GM23248 (cell line): ENCODE data around the gene EFEMP2. TPM values are rescaled to one million over a fixed set of nuclear protein-coding genes. Genes with fewer than 3 reads are reported as not detected.
"Not testable (repeated sequence)": the region's sequence is repeated elsewhere in the genome, so short reads cannot be mapped to it uniquely, and the experiment has no call there.

ENCODE experiments used
- DNase-seq: peaks from one replicate; pipeline ENCODE4 v3.0.0-alpha.2; 2015
- H2AFZ ChIP-seq: fragments of 200-600 bp; sonication (generic); 2 replicates; pipeline ENCODE4 v1.6.1; 2016; ENCODE audit warnings: antibody characterized with exemption
- H3F3A ChIP-seq: fragments of 200-600 bp; sonication (generic); 2 replicates; pipeline ENCODE4 v1.6.1; 2016; ENCODE audit warnings: mild to moderate bottlenecking, antibody characterized with exemption, mixed run types; ENCODE audit not compliant: insufficient read depth
- H3K27ac ChIP-seq: fragments of 200-600 bp; sonication (generic); 2 replicates; pipeline ENCODE4 v1.5.1; 2016; ENCODE audit warnings: mild to moderate bottlenecking
- H3K27me3 ChIP-seq: fragments of 200-600 bp; sonication (generic); replicated peaks from 2 replicates; pipeline ENCODE4 v1.6.1; 2016; ENCODE audit warnings: mild to moderate bottlenecking; ENCODE audit not compliant: insufficient read depth
- H3K36me3 ChIP-seq: fragments of 200-600 bp; sonication (generic); 2 replicates; pipeline ENCODE4 v1.6.1; 2016; ENCODE audit warnings: low read depth, mild to moderate bottlenecking
- H3K4me1 ChIP-seq: fragments of 200-600 bp; sonication (generic); 2 replicates; pipeline ENCODE4 v1.6.1; 2016; ENCODE audit warnings: mild to moderate bottlenecking; ENCODE audit not compliant: insufficient read depth
- H3K4me2 ChIP-seq: fragments of 200-600 bp; sonication (generic); one replicate; pipeline ENCODE4 v1.6.1; 2016; ENCODE audit warnings: mild to moderate bottlenecking; ENCODE audit not compliant: unreplicated experiment
- H3K4me3 ChIP-seq: fragments of 200-600 bp; sonication (generic); 2 replicates; pipeline ENCODE4 v1.5.1; 2016; ENCODE audit warnings: mild to moderate bottlenecking
- H3K79me2 ChIP-seq: fragments of 200-600 bp; sonication (generic); 2 replicates; pipeline ENCODE4 v1.6.1; 2016; ENCODE audit warnings: mild to moderate bottlenecking; ENCODE audit not compliant: insufficient read depth
- H3K9ac ChIP-seq: fragments of 200-600 bp; sonication (generic); 2 replicates; pipeline ENCODE4 v1.6.1; 2016; ENCODE audit warnings: mild to moderate bottlenecking
- H3K9me2 ChIP-seq: fragments of 200-600 bp; sonication (generic); 2 replicates; pipeline ENCODE4 v1.6.1; 2016; ENCODE audit warnings: mixed run types, mild to moderate bottlenecking, moderate library complexity; ENCODE audit not compliant: insufficient read depth
- H3K9me3 ChIP-seq: fragments of 200-600 bp; sonication (generic); one replicate; pipeline ENCODE4 v1.6.1; 2017; ENCODE audit warnings: low read depth
- H4K20me1 ChIP-seq: fragments of 200-600 bp; sonication (generic); 2 replicates; pipeline ENCODE4 v1.6.0; 2016; ENCODE audit not compliant: insufficient read depth
- EZH2 ChIP-seq: fragments of 200-600 bp; sonication (generic); IDR thresholded peaks from 2 replicates; pipeline ENCODE4 v1.6.1; 2018; ENCODE audit warnings: antibody characterized with exemption, mild to moderate bottlenecking; ENCODE audit not compliant: insufficient read depth, poor library complexity, severe bottlenecking
- EZH2phosphoT487 ChIP-seq: fragments of 200-600 bp; sonication (generic); IDR thresholded peaks from 2 replicates; pipeline ENCODE4 v1.6.1; 2018; ENCODE audit warnings: antibody characterized with exemption, moderate library complexity, mild to moderate bottlenecking, low read depth; ENCODE audit not compliant: insufficient read depth
- WGBS, 2 experiments: methylation state at CpG; one replicate each; pipeline ENCODE4 v1.1.6; 2015 to 2017; ENCODE audit warnings: low lambda C conversion rate in 2 of 2, low coverage in 1 of 2; ENCODE audit errors: missing lambda C conversion rate in 2 of 2; 5-methylcytosine and 5-hydroxymethylcytosine counted together
- in situ Hi-C: fragments of 300-500 bp; cut with MboI; formaldehyde crosslinking; loops from 2 replicates; pipeline ENCODE4 v1.15.0; 2020
- polyA plus RNA-seq: library from polyadenylated mRNA; unstranded; fragments of >200 nt; fragmentation: Nextera tagmentation; extraction: Ambion mirVana; gene quantifications from 2 replicates; pipeline ENCODE4 v1.2.1, GENCODE V29; 2016
- total RNA-seq: library from RNA; depleted of rRNA; stranded (reverse); fragments of >200 nt; shearing (Covaris generic); gene quantifications from 2 replicates; pipeline ENCODE4 v1.2.3, GENCODE V29; 2014

The EFEMP2 gene
- total and polyA plus RNA-seq, 2 experiments from 2014 or later, result 308 to 520 TPM

- Histone ChIP-seq H3K4me1 (no peaks in the 10 kb centered on the region), H3K4me3 (no peak overlapping the region), H3K4me2 (no peak overlapping the region), H3K9ac (no peak overlapping the region), H3K27me3 (no peaks in the 10 kb centered on the region), H3K79me2 (peaks cover 21% of the 10 kb centered on the region), H3F3A (peaks cover 41% of the 10 kb centered on the region), H4K20me1 (peaks cover 12% of the 10 kb centered on the region; the same call in 1 of the 2 replicates), H3K27ac (no peak overlapping the region), H3K36me3 (peaks cover 24% of the 10 kb centered on the region), H3K9me3 (no peaks in the 10 kb centered on the region), H2AFZ (no peak overlapping the region), H3K9me2 (no peaks in the 10 kb centered on the region)
- in situ Hi-C loops, result no loop called here
- no peak for DNase-seq
- TF ChIP-seq EZH2phosphoT487, result no peak
- 19 to 27% methylated on average over 16 of the region's 16 CpGs for WGBS, 2 experiments
Measured at GRCh38 chr11:65849771-65850216, 22.8 kb downstream of the EFEMP2 start.

GRCh38 chr11:65849366-65849765 lies 23.2 kb downstream of the EFEMP2 start:
- no peak overlapping the region for H3K4me2 ChIP-seq
- H3K36me3 ChIP-seq, result peaks cover 20% of the 10 kb centered on the region
- peaks cover 36% of the 10 kb centered on the region for H3F3A ChIP-seq
- TF ChIP-seq EZH2phosphoT487 (no peak), EZH2 (no peak)
- no peak overlapping the region for H3K27ac ChIP-seq
- no peak overlapping the region for H2AFZ ChIP-seq
- peaks cover 7% of the 10 kb centered on the region; the same call in 1 of the 2 replicates for H4K20me1 ChIP-seq
- H3K27me3 ChIP-seq, result no peaks in the 10 kb centered on the region
- peaks cover 16% of the 10 kb centered on the region for H3K79me2 ChIP-seq
- 74 to 76% methylated on average over 8 of the region's 8 CpGs for WGBS, 2 experiments
- H3K9me2 ChIP-seq, result no peaks in the 10 kb centered on the region
- no peaks in the 10 kb centered on the region for H3K9me3 ChIP-seq
- no peak overlapping the region for H3K4me3 ChIP-seq
- no peak for DNase-seq
- no peak overlapping the region for H3K9ac ChIP-seq
- in situ Hi-C loops, result no loop called here
- no peaks in the 10 kb centered on the region for H3K4me1 ChIP-seq

- H3K79me2 ChIP-seq, H3K4me3 ChIP-seq, H3K27me3 ChIP-seq, in situ Hi-C loops, H3K4me2 ChIP-seq, H2AFZ ChIP-seq, H3K27ac ChIP-seq, H3K9ac ChIP-seq, H3K9me3 ChIP-seq, H3K4me1 ChIP-seq, H4K20me1 ChIP-seq, DNase-seq, H3K9me2 ChIP-seq: not testable (repeated sequence)
- Histone ChIP-seq H3K36me3 (peaks cover 13% of the 10 kb centered on the region), H3F3A (peaks cover 30% of the 10 kb centered on the region)
- WGBS, 2 experiments, result 65 to 70% methylated on average over 7 of the region's 7 CpGs
Measured at GRCh38 chr11:65848693-65849092, 23.9 kb downstream of the EFEMP2 start.

- no peak overlapping the region for H3K4me3 ChIP-seq
- peaks cover 5% of the 10 kb centered on the region; the same call in 1 of the 2 replicates for H3K36me3 ChIP-seq
- no peak overlapping the region for H3K4me2 ChIP-seq
- TF ChIP-seq EZH2phosphoT487 (no peak), EZH2 (no peak)
- in situ Hi-C loops, result no loop called here
- 76 to 82% methylated on average over 3 of the region's 3 CpGs for WGBS, 2 experiments
- no peaks in the 10 kb centered on the region for H3K4me1 ChIP-seq
- peaks cover under 1% of the 10 kb centered on the region; the same call in 1 of the 2 replicates for H3K79me2 ChIP-seq
- no peaks in the 10 kb centered on the region for H3K27me3 ChIP-seq
- no peaks in the 10 kb centered on the region for H4K20me1 ChIP-seq
- no peak overlapping the region for H2AFZ ChIP-seq
- peaks cover 20% of the 10 kb centered on the region; the same call in 1 of the 2 replicates for H3F3A ChIP-seq
- H3K9ac ChIP-seq, result no peak overlapping the region
- H3K27ac ChIP-seq, result no peak overlapping the region
- no peaks in the 10 kb centered on the region for H3K9me3 ChIP-seq
- H3K9me2 ChIP-seq, result no peaks in the 10 kb centered on the region
- no peak for DNase-seq
Measured at GRCh38 chr11:65847746-65848145, 24.9 kb downstream of the EFEMP2 start.

- Histone ChIP-seq H3K27me3 (no peaks in the 10 kb centered on the region), H3K9ac (no peak overlapping the region), H3K4me1 (no peaks in the 10 kb centered on the region), H2AFZ (no peak overlapping the region), H3K9me3 (no peaks in the 10 kb centered on the region), H3K4me3 (no peak overlapping the region), H3K27ac (no peak overlapping the region), H3K36me3 (no peaks in the 10 kb centered on the region), H3F3A (no peaks in the 10 kb centered on the region), H4K20me1 (no peaks in the 10 kb centered on the region), H3K9me2 (no peaks in the 10 kb centered on the region), H3K79me2 (no peaks in the 10 kb centered on the region), H3K4me2 (no peak overlapping the region)
- TF ChIP-seq EZH2phosphoT487 (no peak), EZH2 (no peak)
- 83 to 84% methylated on average over 10 of the region's 10 CpGs for WGBS, 2 experiments
- DNase-seq, result no peak
- in situ Hi-C loops, result no loop called here
Measured at GRCh38 chr11:65844231-65844872, 28.2 kb downstream of the EFEMP2 start.
